GM12873 (cell line): Measurements from ENCODE around the gene CASQ2.

Experiments used
- CTCF ChIP-seq: IDR thresholded peaks from 2 replicates; pipeline ENCODE4 v1.5.1; 2012; ENCODE audit warnings: low read depth, mild to moderate bottlenecking, moderate library complexity, low read length, control low read depth; ENCODE audit not compliant: insufficient read depth; ENCODE audit errors: missing control alignments

CASQ2 gene

GRCh38 chr1:115727706-115728249 lies 40.7 kb downstream of the CASQ2 start:
- TF ChIP-seq CTCF = no peak

- TF ChIP-seq CTCF = no peak
Measured at GRCh38 chr1:115726570-115726969, 41.9 kb downstream of the CASQ2 start.

DNA sequence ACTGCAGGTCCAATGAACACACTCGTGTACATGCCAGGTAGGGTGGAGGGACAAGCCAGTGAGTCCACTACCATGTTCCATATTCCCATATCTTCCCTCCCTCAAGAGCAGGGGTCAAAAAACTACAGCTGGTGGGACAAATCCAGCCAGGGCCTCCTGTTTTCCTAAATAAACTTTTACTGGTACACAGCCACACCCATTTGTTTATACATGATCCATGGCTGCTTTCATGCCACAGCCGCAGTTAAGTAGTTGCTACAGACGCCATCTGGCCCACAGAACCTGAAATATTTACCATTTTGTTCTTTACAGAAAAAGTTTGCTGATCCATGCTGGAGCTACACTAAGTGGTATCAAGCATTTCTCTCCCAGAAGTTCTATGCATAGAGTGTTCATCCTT lies 42.4 kb downstream of the CASQ2 start:
- TF ChIP-seq CTCF = no peak

DNA sequence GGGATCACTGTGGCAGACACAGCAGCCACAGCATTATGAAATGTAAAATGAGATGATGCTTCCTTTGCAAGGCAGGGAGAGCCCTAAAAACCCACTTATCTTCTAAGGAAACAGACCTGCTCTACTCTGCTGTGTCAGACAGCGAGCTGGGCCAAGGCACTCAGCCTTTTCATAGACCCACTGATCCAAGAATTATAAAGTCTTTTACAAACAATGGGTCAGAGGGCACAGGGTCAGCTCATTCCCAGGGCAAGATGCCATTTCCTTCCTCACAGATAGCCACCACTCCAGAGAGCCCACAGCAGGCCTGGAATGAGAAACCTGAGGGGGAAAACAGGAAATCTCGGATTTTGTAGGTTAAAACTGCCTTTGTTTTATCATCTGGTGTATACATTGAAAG lies 42.9 kb downstream of the CASQ2 start:
- no peak for TF ChIP-seq CTCF

GRCh38 chr1:115723756-115724155 lies 44.8 kb downstream of the CASQ2 start:
- TF ChIP-seq CTCF = no peak

DNA sequence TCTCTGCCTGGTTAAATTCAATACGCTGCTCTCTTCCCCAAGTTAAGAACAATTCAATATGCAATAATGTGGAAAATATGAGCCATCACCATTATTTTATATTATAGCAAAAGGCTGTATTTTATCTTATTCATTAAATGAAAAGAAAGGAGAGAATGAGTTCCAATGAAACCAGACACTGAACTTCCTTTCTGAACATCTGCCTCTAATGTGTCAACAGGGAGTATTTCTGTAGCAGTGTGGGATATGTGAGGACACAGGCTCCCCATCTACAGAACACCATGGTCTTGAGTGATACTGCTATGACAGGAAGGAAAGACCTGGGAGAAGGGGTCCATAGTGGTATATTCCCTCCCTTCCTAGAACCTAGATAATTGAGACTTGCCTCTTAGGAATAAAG lies 46.3 kb downstream of the CASQ2 start:
- TF ChIP-seq CTCF = no peak

DNA sequence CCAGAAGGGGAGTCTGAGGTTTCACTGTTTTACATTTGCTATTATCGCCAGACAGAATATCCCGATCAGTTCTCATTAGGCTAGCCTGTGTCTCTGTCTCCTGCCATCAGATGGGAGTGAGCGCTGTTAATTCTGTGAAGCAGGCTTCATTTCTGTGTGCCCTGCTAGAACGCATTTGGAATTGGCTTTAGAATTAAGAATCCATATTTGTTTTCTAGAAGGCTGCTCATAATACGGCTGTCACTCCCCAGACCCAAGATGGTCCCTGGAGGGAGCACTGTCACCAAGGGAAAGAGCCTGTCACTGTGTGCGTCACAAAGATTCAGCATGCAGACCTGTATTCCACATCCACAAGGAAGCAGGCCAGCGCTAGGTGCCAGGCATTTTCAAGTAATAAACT lies 49.2 kb downstream of the CASQ2 start:
- TF ChIP-seq CTCF = no peak
